Epidermal melanocyte (primary cell): Measurements from ENCODE around the gene ATP5PB.

ENCODE experiments used
- DNase-seq: peaks from one replicate; pipeline ENCODE4 v3.0.0; 2011; ENCODE audit warnings: low spot score; ENCODE audit not compliant: insufficient read length

ATP5PB gene

GRCh38 chr1:111506561-111506960 is 57.3 kb downstream of the ATP5PB start:
- DNase-seq: no peak

DNA sequence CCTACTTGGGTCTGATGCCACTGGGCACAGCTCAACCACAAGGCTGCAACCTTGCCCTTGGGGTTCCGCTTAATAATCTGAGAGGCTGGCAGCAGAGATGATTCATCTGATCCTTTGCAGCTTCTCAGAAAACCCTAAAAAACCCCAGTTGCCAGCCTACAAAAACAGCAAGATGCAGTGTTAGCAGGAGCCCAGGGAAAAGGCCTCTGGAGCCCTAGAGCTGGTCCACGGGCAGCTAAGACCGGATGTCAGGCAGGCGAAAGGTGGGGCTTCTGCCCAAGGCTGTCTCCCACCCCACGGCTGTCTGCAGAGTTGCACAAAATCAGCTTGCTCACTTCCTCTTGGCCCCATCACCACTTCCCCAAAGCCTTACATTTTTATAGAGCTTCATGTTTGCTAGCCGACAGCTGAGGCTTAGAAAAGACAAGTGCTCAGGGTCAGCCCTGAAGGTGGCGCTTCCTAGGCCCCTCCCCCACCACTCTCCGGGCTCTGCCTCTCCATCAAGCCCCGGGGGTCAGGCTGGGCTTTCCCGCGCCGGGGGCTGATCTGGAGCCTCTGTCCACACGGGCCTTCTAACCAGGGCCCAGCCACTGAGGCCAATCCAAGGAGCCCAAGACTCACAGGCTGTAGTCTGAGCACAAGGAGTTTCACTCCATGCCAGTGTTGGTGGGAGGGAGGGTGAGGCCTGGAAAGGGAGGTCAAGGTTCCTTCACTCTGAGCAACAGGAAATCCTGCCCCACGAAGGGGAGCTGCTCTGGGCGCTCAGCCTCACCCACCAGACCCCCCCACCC is 58.3 kb downstream of the ATP5PB start:
- DNase-seq: no peak

- DNase-seq: no peak
These were observed 60.7 kb downstream of the ATP5PB start for GRCh38 chr1:111509997-111510375.

DNA sequence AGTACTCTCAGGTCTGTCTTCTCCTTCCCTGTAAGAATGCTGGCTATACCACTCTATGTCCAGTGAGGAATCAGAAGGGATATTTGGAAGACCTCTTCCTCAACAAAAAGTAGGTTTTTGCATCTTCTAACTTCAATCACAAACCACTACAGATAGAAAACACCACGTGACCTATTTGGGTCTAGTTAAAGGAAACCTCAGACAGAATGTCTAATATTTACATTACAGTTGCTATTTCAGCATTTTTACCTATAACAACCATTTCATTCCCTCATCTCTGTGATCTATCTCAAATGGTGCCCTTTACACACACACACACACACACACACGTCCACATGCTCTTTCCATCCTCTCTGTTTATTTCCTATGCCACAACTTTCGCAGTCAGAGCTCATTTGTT is 62.1 kb downstream of the ATP5PB start:
- no peak for DNase-seq
